Liver (tissue), 3 donors: ENCODE measurements around the gene TULP4.
"Not testable (repeated sequence)": the region's sequence is repeated elsewhere in the genome, so short reads cannot be mapped to it uniquely, and the experiment has no call there.

Source experiments
- JUND ChIP-seq, 2 donors: IDR thresholded peaks; 2 replicates each; pipeline ENCODE4 v1.6.1; 2016; ENCODE audit warnings: antibody characterized with exemption in 2 of 2
- RAD21 ChIP-seq, 2 donors: IDR thresholded peaks; 2 replicates each; pipeline ENCODE4 v1.6.1; 2016; ENCODE audit warnings: antibody characterized with exemption in 2 of 2, mild to moderate bottlenecking in 2 of 2
- SP1 ChIP-seq: IDR thresholded peaks from 2 replicates; pipeline ENCODE4 v1.6.1; 2018; ENCODE audit warnings: antibody characterized with exemption, mild to moderate bottlenecking
- TAF1 ChIP-seq: conservative IDR thresholded peaks from 2 replicates; pipeline ENCODE4 v1.6.1; 2016; ENCODE audit warnings: antibody characterized with exemption, mild to moderate bottlenecking
- YY1 ChIP-seq: IDR thresholded peaks from 2 replicates; pipeline ENCODE4 v1.6.1; 2016; ENCODE audit warnings: antibody characterized with exemption, mild to moderate bottlenecking
- TF ChIP-seq, protein P1 (sequence below): fragments of 150-350 bp; IDR thresholded peaks from 2 replicates; pipeline ENCODE4 v1.5.1; 2017; ENCODE audit warnings: improper control_type of control experiment, low read depth, low read length; ENCODE audit not compliant: missing input control
- TF ChIP-seq, protein P2 (sequence below): IDR thresholded peaks from 2 replicates; pipeline ENCODE4 v1.6.1; 2016; ENCODE audit warnings: antibody characterized with exemption, mild to moderate bottlenecking
- TF ChIP-seq, protein P3 (sequence below): IDR thresholded peaks from 2 replicates; pipeline ENCODE4 v1.6.1; 2016; ENCODE audit warnings: antibody characterized with exemption
- donor health status: healthy.
- donor health status: healthy.

DNA sequence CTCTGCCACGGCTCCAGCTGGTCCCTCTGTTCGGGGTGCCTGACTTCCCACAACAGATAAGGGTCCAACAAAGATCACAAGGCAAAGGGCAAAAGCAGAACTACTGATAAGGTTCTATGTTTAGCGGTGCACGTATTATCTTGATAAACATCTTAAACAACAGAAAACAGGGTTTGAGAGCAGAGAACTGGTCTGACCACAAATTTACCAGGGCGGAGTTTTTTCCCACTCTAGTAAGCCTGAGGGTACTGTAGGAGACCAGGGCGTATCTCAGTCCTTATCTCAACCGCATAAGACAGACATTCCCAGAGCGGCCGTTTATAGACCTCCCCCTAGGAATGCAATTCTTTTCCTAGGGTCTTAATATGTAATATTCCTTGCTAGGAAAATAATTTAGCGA lies 14.6 kb upstream of the TULP4 start:
- TF ChIP-seq, protein P1, sequence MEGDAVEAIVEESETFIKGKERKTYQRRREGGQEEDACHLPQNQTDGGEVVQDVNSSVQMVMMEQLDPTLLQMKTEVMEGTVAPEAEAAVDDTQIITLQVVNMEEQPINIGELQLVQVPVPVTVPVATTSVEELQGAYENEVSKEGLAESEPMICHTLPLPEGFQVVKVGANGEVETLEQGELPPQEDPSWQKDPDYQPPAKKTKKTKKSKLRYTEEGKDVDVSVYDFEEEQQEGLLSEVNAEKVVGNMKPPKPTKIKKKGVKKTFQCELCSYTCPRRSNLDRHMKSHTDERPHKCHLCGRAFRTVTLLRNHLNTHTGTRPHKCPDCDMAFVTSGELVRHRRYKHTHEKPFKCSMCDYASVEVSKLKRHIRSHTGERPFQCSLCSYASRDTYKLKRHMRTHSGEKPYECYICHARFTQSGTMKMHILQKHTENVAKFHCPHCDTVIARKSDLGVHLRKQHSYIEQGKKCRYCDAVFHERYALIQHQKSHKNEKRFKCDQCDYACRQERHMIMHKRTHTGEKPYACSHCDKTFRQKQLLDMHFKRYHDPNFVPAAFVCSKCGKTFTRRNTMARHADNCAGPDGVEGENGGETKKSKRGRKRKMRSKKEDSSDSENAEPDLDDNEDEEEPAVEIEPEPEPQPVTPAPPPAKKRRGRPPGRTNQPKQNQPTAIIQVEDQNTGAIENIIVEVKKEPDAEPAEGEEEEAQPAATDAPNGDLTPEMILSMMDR, result not testable (repeated sequence)
- TF ChIP-seq JUND (IDR thresholded peaks at IDR 0.05); TAF1; RAD21 (IDR thresholded peaks at IDR 0.05); SP1; YY1: not testable (repeated sequence)
- TF ChIP-seq, protein P2, sequence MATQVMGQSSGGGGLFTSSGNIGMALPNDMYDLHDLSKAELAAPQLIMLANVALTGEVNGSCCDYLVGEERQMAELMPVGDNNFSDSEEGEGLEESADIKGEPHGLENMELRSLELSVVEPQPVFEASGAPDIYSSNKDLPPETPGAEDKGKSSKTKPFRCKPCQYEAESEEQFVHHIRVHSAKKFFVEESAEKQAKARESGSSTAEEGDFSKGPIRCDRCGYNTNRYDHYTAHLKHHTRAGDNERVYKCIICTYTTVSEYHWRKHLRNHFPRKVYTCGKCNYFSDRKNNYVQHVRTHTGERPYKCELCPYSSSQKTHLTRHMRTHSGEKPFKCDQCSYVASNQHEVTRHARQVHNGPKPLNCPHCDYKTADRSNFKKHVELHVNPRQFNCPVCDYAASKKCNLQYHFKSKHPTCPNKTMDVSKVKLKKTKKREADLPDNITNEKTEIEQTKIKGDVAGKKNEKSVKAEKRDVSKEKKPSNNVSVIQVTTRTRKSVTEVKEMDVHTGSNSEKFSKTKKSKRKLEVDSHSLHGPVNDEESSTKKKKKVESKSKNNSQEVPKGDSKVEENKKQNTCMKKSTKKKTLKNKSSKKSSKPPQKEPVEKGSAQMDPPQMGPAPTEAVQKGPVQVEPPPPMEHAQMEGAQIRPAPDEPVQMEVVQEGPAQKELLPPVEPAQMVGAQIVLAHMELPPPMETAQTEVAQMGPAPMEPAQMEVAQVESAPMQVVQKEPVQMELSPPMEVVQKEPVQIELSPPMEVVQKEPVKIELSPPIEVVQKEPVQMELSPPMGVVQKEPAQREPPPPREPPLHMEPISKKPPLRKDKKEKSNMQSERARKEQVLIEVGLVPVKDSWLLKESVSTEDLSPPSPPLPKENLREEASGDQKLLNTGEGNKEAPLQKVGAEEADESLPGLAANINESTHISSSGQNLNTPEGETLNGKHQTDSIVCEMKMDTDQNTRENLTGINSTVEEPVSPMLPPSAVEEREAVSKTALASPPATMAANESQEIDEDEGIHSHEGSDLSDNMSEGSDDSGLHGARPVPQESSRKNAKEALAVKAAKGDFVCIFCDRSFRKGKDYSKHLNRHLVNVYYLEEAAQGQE, result not testable (repeated sequence)
- TF ChIP-seq, protein P3, sequence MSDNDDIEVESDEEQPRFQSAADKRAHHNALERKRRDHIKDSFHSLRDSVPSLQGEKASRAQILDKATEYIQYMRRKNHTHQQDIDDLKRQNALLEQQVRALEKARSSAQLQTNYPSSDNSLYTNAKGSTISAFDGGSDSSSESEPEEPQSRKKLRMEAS, result not testable (repeated sequence)
